ENCODE measurements around the gene ATP4B.

DNA sequence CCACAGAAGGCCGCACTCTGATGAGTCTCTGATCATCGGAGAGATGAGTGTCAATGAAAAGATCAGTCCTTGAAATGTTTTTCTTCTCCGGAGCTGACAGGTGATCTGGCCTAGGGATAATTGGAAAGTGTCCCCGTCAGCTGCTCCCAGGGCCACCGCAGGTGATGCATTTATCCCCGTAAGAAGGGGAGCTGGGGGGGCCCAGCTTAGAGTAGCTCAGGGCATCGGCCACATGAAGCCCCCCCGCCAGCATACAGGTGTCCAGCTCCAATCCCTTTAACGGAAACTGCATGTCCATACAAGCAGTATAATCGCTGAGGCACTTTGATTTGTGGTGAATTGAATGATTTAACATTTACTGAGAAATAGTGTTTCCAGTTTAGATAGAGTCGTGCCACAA, 27.7 kb downstream of the ATP4B start:
- TF ChIP-seq POLR2A (IDR thresholded peaks at IDR 0.05; ENCODE audit: low read length): no peak
- no peak for TF ChIP-seq KDM1A (IDR thresholded peaks at IDR 0.05; ENCODE audit: low read depth)
- no peak for TF ChIP-seq CTCF (IDR thresholded peaks at IDR 0.05)
- TF ChIP-seq, protein P1, sequence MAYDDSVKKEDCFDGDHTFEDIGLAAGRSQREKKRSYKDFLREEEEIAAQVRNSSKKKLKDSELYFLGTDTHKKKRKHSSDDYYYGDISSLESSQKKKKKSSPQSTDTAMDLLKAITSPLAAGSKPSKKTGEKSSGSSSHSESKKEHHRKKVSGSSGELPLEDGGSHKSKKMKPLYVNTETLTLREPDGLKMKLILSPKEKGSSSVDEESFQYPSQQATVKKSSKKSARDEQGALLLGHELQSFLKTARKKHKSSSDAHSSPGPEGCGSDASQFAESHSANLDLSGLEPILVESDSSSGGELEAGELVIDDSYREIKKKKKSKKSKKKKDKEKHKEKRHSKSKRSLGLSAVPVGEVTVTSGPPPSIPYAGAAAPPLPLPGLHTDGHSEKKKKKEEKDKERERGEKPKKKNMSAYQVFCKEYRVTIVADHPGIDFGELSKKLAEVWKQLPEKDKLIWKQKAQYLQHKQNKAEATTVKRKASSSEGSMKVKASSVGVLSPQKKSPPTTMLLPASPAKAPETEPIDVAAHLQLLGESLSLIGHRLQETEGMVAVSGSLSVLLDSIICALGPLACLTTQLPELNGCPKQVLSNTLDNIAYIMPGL (CRISPR knock-in tag; IDR thresholded peaks at IDR 0.05; ENCODE audit: borderline replicate concordance): no peak
- TF ChIP-seq KDM5A (IDR thresholded peaks at IDR 0.05): no peak
- TF ChIP-seq HDAC2 (IDR thresholded peaks at IDR 0.05): no peak
- TF ChIP-seq EP300 (IDR thresholded peaks at IDR 0.05): no peak
